Measurements from ENCODE around the gene AGBL1. TPM values are rescaled to one million over a fixed set of nuclear protein-coding genes. Genes with fewer than 3 reads are reported as not detected.

The AGBL1 gene
- total and polyA plus RNA-seq, 9 donors: under 0.01 to 0.02 TPM; not detected in 7

DNA sequence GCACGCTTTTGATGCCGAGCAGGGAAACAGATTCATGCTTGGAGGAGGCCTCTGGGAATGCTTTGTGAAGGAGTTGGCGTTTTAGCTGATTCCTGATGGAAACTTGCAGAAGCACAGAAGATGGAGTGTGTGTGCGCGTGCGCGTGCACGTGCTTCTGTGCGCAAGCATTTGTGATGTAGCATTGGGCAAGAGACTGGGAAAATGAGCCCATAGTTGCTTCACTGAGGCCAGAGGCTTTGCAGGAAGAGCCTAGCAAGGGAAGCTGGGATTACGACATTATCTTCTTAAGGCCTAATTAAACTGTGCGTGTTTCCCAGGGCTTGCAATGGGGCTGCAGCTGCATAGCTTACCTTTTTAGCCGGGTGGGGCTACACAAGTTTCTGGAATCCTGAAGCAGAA is 18.1 kb upstream of the AGBL1 start:
- intact Hi-C loops (cut with DNase I): no loop called here
- Histone ChIP-seq H3K27ac (no peak overlapping the region), H3K4me3 (no peak overlapping the region), H3K27me3 (no peaks in the 10 kb centered on the region), H3K36me3 (no peaks in the 10 kb centered on the region), H3K4me1 (ENCODE audit: insufficient read depth) (no peaks in the 10 kb centered on the region), H3K9me3 (no peaks in the 10 kb centered on the region)
- TF ChIP-seq CTCF (IDR thresholded peaks at IDR 0.05) (no peak), EP300 (IDR thresholded peaks at IDR 0.05) (no peak), POLR2A (IDR thresholded peaks at IDR 0.05) (no peak)
- 86 to 90% (median 88%) methylated on average over 12 of the region's 12 CpGs for WGBS, 3 donors
- DNase-seq: no peak

DNA sequence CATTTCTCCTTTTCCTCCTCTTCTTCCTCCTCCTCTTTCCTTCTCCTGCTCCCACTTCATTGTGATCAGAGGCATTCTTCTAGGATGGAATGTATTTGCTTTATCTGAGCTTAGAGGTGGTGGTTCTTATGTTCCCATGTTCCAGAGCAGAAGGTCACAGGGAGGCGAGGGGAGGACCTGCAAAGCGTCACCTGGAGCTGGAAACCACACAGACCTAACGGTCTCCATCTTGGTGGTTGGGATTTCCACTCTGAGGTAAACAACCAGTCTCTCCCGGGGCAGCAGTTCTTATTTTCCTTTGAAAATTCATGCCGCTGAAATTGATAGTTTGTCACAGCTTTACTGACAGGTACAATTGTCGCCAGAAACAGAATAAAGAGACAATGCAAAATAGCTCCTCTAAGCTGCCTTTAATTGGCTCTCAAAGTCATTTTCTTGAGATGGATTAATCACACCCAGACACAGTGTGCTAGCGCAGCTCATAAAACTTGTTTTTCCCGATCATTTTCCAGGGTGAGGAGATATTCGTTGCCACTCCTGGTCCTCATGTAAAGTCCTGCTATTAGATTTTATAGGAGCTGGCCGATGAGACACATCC is 16.9 kb upstream of the AGBL1 start:
- no peak for TF ChIP-seq CTCF (IDR thresholded peaks at IDR 0.05)
- TF ChIP-seq EP300 (IDR thresholded peaks at IDR 0.05): no peak
- TF ChIP-seq POLR2A (IDR thresholded peaks at IDR 0.05): no peak
- Histone ChIP-seq H3K27me3 (no peaks in the 10 kb centered on the region), H3K4me3 (no peak overlapping the region), H3K27ac (no peak overlapping the region), H3K4me1 (ENCODE audit: insufficient read depth) (no peaks in the 10 kb centered on the region), H3K9me3 (no peaks in the 10 kb centered on the region), H3K36me3 (no peaks in the 10 kb centered on the region)
- no peak for DNase-seq
- 67 to 72% (median 71%) methylated on average over 10 of the region's 10 CpGs for WGBS, 3 donors
- intact Hi-C loops (cut with DNase I): no loop called here

- WGBS, 3 donors: 74 to 76% (median 75%) methylated on average over 13 of the region's 13 CpGs
- Histone ChIP-seq H3K27ac (no peak overlapping the region), H3K4me1 (ENCODE audit: insufficient read depth) (no peaks in the 10 kb centered on the region), H3K27me3 (no peaks in the 10 kb centered on the region), H3K36me3 (no peaks in the 10 kb centered on the region), H3K9me3 (no peaks in the 10 kb centered on the region), H3K4me3 (no peak overlapping the region)
- no peak for TF ChIP-seq CTCF (IDR thresholded peaks at IDR 0.05)
- TF ChIP-seq POLR2A (IDR thresholded peaks at IDR 0.05): no peak
- no peak for TF ChIP-seq EP300 (IDR thresholded peaks at IDR 0.05)
- intact Hi-C loops (cut with DNase I): no loop called here
- DNase-seq: no peak
Measured at GRCh38 chr15:86063356-86064095, 16.1 kb upstream of the AGBL1 start.

DNA sequence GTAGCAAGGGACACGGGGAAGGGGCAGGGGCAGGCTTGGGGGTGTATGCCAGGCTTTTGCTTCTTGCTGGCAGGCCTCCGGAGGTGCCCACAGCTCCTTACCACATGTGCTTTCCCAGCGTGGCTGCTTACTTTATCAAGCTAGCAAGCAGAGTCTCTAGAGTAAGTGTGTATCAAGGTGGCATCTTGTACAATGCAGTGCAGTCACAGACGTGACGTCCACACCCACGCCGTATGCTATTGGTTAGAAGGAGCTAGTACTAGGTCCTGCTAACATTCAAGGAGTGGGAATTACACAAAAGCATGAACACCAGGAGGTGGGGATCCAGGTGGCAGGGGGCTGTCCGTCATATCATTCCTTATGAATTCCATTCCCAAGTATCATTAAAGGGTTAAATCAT is 15.3 kb upstream of the AGBL1 start:
- H3K27me3 ChIP-seq: no peaks in the 10 kb centered on the region
- intact Hi-C loops (cut with DNase I): no loop called here
- WGBS, 3 donors: 78 to 88% (median 85%) methylated on average over 8 of the region's 8 CpGs
- no peaks in the 10 kb centered on the region for H3K4me1 ChIP-seq (ENCODE audit: insufficient read depth)
- DNase-seq: no peak
- no peak overlapping the region for H3K27ac ChIP-seq
- H3K4me3 ChIP-seq: no peak overlapping the region
- no peaks in the 10 kb centered on the region for H3K9me3 ChIP-seq
- no peak for TF ChIP-seq EP300 (IDR thresholded peaks at IDR 0.05)
- TF ChIP-seq CTCF (IDR thresholded peaks at IDR 0.05): no peak
- no peak for TF ChIP-seq POLR2A (IDR thresholded peaks at IDR 0.05)
- no peaks in the 10 kb centered on the region for H3K36me3 ChIP-seq
